Esophagus squamous epithelium (tissue), 4 donors: ENCODE results near the gene ACTL6A.

Source experiments
- CTCF ChIP-seq, 6 experiments: fragments of 450-650 bp in 4 of 6; fragments of 200-600 bp in 2 of 6; sonication (generic) in 2 of 6; IDR thresholded peaks; one replicate each; pipeline ENCODE4 v1.5.1; 2016 to 2019; ENCODE audit warnings: antibody characterized with exemption in 6 of 6, mild to moderate bottlenecking in 4 of 6, moderate library complexity in 4 of 6
- POLR2A ChIP-seq, 4 donors: fragments of 450-650 bp; IDR thresholded peaks; one replicate each; pipeline ENCODE4 v1.6.1; 2017; ENCODE audit warnings: antibody characterized with exemption in 4 of 4, mild to moderate bottlenecking in 4 of 4, moderate library complexity in 3 of 4

- TF ChIP-seq CTCF (IDR thresholded peaks at IDR 0.05): no peak
- TF ChIP-seq POLR2A (IDR thresholded peaks at IDR 0.05): no peak
These were observed 15.9 kb upstream of the ACTL6A start for GRCh38 chr3:179546814-179547241.
